ENCODE results near the gene AATF. TPM values are rescaled to one million over a fixed set of nuclear protein-coding genes. Genes with fewer than 3 reads are reported as not detected.

AATF gene
- total RNA-seq, 4 donors from 2014 or later, result 26.4 to 54.8 (median 32.4) TPM

DNA sequence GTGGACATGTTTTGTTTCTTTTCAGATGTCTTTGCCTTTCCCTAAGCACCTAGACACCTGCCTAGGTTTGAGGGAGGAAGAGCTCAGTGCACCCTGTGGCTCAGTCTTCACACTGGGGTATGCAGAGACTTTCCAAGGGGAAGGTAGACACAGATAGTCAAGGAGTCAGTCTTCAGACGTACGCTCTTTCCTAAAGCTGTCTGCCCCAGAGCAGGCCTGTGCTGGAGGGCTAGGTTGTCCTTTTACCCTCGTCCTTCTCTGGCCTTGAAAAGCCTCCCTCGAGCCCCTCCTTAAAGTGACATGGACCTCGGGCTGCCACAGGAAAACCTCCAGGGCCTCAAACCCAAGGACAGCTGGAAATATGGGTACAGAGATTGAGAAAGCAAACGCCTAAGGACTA lies 103.7 kb downstream of the AATF start:
- DNase-seq (ENCODE audit: low spot score), result no peak
- ATAC-seq (ENCODE audit: low FRiP score), result no peak
- no peak for TF ChIP-seq CTCF (IDR thresholded peaks at IDR 0.05)

DNA sequence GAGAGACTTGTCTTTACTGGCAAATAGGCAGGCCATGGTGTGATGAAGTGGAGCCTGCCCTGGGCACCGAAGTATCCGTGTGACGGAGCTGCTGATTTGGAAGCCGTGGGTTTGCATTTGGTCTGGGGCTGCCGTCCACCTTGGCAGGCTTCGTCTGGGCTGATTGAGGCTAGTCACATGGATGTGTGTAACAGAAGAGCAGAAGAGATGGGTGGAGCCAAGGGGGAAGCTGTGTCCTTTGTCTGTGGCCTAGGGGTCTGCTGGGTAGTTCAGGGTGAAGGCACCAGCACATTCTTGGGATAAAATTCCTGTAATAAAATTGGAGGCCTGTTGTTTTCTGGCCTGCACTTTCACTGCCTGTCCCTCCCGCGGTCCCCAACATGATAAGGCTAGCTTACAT lies 106.1 kb downstream of the AATF start:
- no peak for DNase-seq (ENCODE audit: low spot score)
- no peak for TF ChIP-seq CTCF (IDR thresholded peaks at IDR 0.05)
- ATAC-seq (ENCODE audit: low FRiP score), result no peak

DNA sequence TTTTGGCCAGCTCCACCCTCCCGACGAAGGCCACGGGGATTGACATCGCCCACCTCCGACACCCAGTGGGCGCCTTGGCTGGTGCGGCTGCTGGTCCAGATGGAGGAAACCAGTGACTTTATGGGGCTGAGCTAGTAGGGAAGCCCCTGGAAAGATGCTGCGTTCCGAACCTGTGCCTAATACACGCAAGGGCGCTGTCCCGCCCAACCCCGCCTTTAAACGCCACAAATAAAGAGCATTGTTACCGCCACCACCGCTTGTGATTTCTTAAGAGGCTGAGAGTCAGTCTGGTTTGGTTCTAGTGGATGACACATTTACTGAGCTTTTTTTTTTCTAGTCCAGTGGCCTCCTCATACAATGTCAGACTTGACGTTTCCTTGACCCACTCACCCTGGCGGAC lies 107.9 kb downstream of the AATF start:
- no peak for TF ChIP-seq CTCF (IDR thresholded peaks at IDR 0.05)
- DNase-seq (ENCODE audit: low spot score) (no peak), ATAC-seq (ENCODE audit: low FRiP score) (no peak)

GRCh38 chr17:37059493-37059892 lies 110.7 kb downstream of the AATF start:
- ATAC-seq (ENCODE audit: low FRiP score) (no peak), DNase-seq (ENCODE audit: low spot score) (no peak)
- TF ChIP-seq CTCF (IDR thresholded peaks at IDR 0.05), result no peak

DNA sequence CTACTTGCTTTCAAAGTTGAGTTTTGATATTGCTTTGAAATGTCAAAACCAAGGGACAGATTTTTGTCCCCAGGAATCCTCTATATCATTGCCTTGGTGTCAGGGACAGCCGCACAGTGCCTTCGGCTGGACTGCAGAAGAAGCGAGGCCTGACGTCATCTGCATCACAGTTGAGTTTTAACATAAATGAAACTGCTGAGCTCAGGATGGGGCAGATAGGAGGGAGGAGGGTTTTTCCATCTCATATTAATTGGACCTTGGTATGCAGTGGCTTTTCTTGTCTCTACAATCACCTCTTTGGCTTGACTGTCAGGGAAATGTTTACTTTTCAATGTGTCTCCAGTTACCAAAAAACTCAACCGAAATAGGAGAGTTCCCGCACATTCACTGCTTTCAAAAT lies 111.3 kb downstream of the AATF start:
- DNase-seq (ENCODE audit: low spot score) (no peak), ATAC-seq (ENCODE audit: low FRiP score) (no peak)
- TF ChIP-seq CTCF (IDR thresholded peaks at IDR 0.05), result no peak

DNA sequence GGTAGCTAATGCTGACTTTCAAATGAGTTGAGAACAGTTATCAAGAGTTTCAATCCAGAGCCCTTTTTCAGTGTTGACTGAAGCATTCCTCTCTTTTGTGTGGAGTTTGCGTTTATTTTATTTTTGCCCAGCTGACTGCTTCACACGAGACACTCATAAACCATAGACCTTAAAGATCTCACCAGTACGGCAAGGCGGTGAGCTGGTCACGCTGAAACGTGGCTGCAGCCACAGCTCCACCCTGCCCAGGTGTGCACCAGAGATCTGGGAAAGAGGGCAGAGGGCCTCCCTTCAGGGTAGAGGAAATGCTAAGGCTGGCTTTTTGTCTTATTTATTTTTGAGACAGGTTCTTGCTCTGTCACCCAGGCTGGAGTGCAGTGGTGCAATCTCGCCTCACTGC lies 112.2 kb downstream of the AATF start:
- DNase-seq (ENCODE audit: low spot score) (no peak), ATAC-seq (ENCODE audit: low FRiP score) (no peak)
- TF ChIP-seq CTCF (IDR thresholded peaks at IDR 0.05), result no peak

- ATAC-seq (ENCODE audit: low FRiP score) (no peak), DNase-seq (ENCODE audit: low spot score) (no peak)
- TF ChIP-seq CTCF (IDR thresholded peaks at IDR 0.05), result no peak
These were observed 113.3 kb downstream of the AATF start for GRCh38 chr17:37062021-37062420.

All from omental fat pad (tissue), 4 donors.